A549 (cell line): ENCODE results near the gene BMPER.

Experiments used
- BHLHE40 ChIP-seq: IDR thresholded peaks from 2 replicates; pipeline ENCODE4 v1.6.1; 2012; ENCODE audit warnings: low read depth, low read length, inconsistent platforms
- CEBPB ChIP-seq, 2 experiments: fragments of >200 bp in 1 of 2; sonication (Bioruptor Twin) in 1 of 2; formaldehyde crosslinking in 1 of 2; IDR thresholded peaks; 2 replicates each; pipeline ENCODE4 v1.6.1; 2012 to 2016
- CTCF ChIP-seq: fragments of >200 bp; sonication (Bioruptor Twin); formaldehyde crosslinking; IDR thresholded peaks from 3 replicates; pipeline ENCODE4 v1.5.1; 2016
- EHMT2 ChIP-seq: fragments of 200-600 bp; sonication (generic); IDR thresholded peaks from 2 replicates; pipeline ENCODE4 v1.6.1; 2016; ENCODE audit warnings: antibody characterized with exemption, low read depth, mild to moderate bottlenecking, moderate library complexity
- ESRRA ChIP-seq: fragments of 150-350 bp; IDR thresholded peaks from 2 replicates; pipeline ENCODE4 v1.6.1; 2014; ENCODE audit warnings: mild to moderate bottlenecking, low read length, borderline replicate concordance
- MYC ChIP-seq: IDR thresholded peaks from 2 replicates; pipeline ENCODE4 v1.6.1; 2012; ENCODE audit warnings: mild to moderate bottlenecking, inconsistent platforms, low read length, improper control_type of control experiment, borderline replicate concordance
- PHF8 ChIP-seq: fragments of 200-600 bp; sonication (generic); IDR thresholded peaks from 2 replicates; pipeline ENCODE4 v1.6.1; 2016; ENCODE audit warnings: low read depth, mild to moderate bottlenecking, antibody characterized with exemption, moderate library complexity, borderline replicate concordance
- POLR2A ChIP-seq: IDR thresholded peaks from 2 replicates; pipeline ENCODE4 v1.6.1; 2012; ENCODE audit warnings: mild to moderate bottlenecking, low read length
- REST ChIP-seq: fragments of 200-600 bp; sonication (generic); IDR thresholded peaks from 2 replicates; pipeline ENCODE4 v1.6.1; 2016; ENCODE audit warnings: antibody characterized with exemption, mild to moderate bottlenecking, moderate library complexity
- RFX5 ChIP-seq: fragments of 450-650 bp; IDR thresholded peaks from 2 replicates; pipeline ENCODE4 v1.7.1; 2014; ENCODE audit warnings: antibody characterized with exemption, mild to moderate bottlenecking, moderate library complexity

DNA sequence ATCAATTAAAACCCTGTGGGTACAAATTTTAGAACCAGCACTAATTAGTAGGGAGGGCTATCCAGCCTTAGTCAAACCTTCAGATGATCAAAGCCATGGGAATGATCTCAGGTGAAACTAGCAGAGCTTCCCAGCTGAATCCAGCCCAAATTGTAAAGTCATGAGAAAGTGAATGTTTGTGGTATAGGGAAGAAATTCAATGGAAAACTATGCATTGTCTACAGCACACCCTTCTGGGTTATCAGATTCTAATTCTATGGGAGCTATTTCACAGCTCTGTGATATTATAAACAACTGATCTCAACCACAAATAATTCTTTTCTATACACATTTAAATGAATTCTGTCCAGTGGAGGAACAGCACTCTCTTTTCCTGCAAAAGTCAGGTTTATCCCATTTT lies 24.6 kb upstream of the BMPER start:
- TF ChIP-seq RFX5 (no peak), REST (no peak), CTCF (no peak), EHMT2 (no peak), MYC (no peak), PHF8 (no peak), CEBPB (IDR thresholded peaks at IDR 0.05) (no peak), BHLHE40 (no peak), POLR2A (no peak), ESRRA (no peak)
